GM15510 (cell line): Measurements from ENCODE around the gene EDDM13.

Experiments
- POLR2A ChIP-seq: IDR thresholded peaks from 3 replicates; pipeline ENCODE4 v1.6.1; 2011; ENCODE audit warnings: borderline replicate concordance; ENCODE audit not compliant: insufficient read length; ENCODE audit errors: extremely low read depth

Gene EDDM13

DNA sequence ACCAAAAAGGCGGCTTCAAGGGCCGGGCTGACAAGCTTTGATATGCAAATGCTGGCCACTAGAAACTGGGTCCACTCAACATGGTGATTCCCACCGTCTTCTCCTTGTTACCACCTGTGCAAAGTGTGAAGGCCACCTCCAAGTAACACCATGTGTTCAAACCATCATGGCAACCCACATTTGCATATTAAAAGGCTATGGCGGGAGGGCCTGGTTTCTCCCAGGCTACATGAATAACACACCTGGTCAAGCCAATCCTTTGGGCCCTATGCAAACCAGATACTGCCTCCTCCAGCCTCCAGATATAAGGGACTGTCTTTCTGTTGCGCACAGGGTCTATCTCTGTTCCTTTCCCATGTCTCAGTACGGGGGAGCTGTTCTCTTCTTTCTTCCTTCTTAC, 78.7 kb downstream of the EDDM13 start:
- no peak for TF ChIP-seq POLR2A

DNA sequence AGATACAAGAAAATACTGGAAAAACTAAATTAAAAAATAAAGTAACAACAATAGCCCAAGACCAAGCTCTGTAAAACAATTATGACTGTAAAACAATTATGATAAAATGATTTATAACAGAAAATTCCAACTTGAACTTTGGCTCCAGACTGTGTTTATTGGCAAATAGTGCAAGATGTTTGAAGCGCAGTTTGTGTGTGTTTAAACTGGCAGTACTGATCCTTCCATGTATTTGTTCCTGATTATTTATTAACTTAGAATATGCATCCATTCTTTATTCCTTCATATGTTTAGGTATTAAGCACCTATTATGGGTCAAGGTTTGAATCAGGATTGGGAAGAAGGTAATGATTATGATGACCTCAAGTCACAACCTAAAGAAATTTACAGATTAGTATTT, 83.0 kb downstream of the EDDM13 start:
- TF ChIP-seq POLR2A: no peak

DNA sequence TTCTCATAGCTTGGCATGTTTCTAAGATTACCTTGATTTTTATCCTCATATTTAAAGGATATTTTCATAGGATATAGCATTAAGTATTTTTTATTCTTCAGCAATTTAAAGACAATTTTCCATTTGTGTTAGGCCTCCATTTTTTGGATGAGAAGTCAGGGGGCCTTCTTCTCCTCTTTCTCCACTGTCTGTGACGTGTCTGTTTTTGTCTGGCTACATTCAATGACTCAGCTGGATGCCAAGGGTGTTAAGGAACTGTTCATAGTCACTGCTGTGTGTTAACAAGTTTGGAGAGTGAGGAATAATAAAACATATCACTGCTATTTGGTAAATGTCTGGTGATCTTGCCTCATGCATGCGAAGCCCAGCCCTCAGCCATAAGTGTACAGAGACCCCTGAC, 84.4 kb downstream of the EDDM13 start:
- no peak for TF ChIP-seq POLR2A
